DMS 273 (cell line): ENCODE results near the gene DLL1.

Experiments
- DNase-seq: peaks from one replicate; lab custom pipeline; 2025; ENCODE audit not compliant: unreplicated experiment; lab: John Stamatoyannopoulos, UW

The DLL1 gene

GRCh38 chr6:170283212-170284081, 7.4 kb downstream of the DLL1 start:
- no peak for DNase-seq

GRCh38 chr6:170282512-170283158, 8.2 kb downstream of the DLL1 start:
- DNase-seq: no peak

DNA sequence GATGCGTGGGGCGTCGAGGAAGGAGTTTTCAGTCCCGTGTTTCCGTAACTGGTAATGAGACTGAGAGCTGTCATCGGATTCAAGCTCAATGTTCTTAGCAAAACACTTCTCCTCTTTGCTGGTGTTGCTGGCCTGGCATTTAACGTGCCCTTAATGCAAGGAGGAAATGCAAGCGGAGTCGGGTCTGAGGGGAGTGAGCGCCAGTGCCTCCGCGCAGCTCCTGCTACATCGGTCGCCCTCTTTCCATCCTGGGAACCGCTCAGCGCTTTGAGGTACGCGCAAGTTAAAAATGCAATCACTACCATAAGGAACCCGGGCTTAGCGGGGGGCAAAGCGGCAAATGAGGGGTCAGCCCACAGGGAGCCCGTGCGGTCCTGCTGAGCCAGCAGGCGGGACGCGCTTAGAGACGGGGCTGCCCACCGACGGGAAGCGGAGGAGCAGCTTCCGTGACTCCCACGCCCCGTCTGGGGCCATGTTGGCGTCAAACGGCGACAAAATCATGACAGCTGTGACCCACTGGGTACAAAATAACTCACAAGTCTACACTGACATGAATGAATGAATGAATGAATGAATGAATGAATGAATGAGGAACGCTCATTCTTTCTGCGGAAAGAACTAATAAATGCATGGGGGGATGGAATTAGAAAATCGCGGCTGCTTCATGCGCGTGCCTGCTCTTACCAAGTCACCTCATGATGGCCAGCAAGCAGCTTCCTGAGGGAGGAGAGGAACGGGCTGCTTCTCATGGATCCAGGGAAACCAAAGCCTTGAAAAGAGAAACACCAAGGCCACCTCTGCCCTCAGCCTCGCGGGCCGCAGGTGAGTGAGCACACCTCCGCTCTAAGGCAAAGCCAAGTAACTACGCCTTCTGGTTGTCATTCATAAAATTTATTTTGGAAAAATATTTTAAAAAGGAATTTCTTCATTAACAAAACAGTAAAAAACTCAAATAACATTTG, 9.3 kb downstream of the DLL1 start:
- no peak for DNase-seq

GRCh38 chr6:170280689-170281045, 10.2 kb downstream of the DLL1 start:
- no peak for DNase-seq

- DNase-seq: peak; percentile 87
Measured at GRCh38 chr6:170279977-170280688, 10.7 kb downstream of the DLL1 start.

DNA sequence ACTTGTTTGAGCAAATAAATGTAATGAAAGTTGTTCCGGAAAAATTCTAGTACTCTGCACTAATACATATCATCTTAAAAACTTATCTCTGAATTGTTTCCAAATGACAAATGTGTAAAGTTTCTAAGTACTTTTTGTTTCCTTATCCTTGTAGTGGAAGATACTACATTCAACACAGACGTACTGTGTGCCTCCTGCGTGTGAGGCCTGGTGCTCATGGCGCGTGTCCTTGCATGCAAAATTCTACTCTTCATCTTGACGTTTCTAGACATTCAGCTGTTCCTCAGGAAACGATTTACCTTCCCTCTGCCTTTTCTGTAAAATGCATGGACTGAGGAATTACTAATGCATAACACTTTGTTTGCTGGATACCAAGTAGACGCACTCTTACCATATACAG, 11.5 kb downstream of the DLL1 start:
- DNase-seq: no peak

GRCh38 chr6:170278743-170279094, 12.2 kb downstream of the DLL1 start:
- no peak for DNase-seq

DNA sequence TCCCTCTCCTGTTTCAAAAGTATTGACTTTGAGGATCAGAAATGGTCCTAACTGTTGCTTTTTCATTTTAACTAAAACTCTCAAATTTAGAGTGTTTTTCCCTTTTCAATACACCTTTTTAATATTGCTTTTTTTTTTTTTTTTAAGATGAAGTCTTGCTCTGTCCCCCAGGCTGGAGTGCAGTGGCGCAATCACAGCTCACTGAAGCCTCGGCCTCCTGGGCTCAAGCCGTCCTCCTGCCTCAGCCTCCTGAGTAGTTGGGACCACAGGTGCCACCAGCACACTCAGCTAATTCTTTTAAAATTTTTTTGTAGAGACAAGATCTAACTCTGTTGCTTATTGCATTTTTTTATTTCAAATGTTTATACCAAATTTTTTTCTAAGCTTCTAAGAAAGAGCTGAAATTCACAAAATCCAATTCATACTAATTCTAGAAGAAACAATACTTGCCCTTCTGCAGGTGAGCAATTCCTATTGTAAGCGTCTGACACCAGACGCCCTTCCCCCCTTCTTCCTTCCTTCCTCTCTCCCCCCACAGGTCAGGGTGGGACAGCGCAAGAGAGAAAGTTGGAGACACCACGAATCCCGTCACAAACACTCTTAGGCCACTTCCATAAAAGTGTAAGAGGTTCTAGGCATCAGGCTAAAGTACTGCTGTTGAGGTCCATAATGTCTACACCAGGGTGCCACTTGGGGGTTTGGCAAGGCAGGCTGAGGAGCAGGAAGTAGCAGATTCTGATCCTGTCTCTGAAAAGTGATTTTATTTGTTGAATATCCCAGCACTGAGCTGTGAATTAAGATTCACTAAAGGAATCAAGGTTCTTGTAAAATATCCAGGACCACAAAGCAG, 12.8 kb downstream of the DLL1 start:
- no peak for DNase-seq

GRCh38 chr6:170276369-170277057, 14.4 kb downstream of the DLL1 start:
- DNase-seq: no peak

DNA sequence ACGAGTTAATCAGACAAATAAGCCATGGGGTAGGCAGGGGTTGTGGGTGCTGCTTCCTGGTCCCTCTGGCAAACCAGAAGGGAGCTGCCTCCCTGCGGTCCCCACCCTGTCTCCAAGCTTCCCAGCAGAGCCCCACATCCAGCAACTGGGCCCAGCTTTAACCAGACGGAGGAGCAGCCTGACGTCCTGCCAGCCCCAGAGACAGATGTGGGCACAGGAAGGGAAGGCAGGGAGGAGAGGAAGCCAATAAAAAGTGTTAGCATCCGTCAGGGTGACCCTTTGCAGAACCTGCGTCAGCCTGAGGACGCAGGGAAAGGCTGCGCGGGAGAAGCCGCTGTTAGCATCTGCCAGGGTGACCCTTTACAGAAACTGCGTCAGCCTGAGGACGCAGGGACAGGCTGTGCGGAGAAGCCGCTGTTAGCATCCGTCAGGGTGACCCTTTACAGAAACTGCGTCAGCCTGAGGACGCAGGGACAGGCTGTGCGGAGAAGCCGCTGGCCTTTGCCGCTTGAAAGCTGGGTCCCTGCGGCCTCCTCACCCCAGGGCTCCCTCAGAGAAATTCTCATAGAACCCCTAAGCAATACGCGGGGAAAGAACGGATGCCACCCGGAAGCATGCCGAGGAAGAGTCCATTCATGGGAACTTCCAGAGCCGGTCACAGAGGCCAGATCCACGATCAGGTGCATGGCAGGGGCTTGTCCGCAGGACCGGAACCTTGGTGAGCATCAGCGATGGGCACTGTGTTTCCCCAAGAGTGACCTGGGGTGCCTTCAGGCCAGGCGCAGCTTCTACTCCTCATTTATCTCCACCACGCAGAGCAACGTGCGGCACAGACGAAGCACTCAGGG, 15.9 kb downstream of the DLL1 start:
- no peak for DNase-seq

DNA sequence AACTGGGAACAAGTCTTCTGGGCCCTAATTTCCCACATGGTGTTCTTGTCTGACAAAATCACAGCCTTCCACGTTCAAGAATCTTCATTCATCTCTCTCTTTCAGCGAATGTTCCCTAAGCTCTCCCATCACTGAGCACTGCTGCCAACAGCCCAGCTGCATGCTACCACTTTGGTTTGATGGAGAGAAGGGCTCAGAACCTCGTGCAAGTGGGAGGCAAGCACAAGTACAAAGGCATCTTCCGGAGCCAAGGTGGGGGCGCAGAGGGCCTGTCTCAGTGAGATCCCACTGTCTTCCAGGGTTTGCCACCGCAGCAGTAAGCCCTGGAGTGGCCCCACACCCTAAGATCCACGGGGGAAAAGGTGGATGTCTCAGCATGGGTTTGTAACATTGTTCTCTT, 17.2 kb downstream of the DLL1 start:
- DNase-seq: no peak

DNA sequence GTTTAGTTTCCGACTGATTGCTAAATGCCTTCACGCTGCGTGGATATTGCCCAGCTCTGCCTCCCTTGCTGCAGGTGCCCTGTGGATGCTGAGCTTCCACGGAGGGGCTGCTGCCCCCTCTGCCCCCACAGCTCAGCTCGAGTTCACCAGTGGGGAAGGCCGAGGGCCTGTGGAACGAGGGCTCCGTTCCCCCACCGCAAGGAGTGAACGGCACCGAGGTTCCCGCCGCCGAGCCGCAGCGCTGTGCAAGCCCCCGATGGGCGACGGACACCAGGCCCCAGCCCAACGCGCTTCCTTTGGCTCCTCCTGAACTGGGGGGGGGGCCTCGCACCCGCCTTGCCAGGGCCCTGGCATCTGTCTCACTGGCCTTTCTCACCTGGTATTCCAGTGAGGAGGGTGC, 17.7 kb downstream of the DLL1 start:
- DNase-seq: no peak

- DNase-seq: no peak
Measured at GRCh38 chr6:170272341-170273065, 18.4 kb downstream of the DLL1 start.

DNA sequence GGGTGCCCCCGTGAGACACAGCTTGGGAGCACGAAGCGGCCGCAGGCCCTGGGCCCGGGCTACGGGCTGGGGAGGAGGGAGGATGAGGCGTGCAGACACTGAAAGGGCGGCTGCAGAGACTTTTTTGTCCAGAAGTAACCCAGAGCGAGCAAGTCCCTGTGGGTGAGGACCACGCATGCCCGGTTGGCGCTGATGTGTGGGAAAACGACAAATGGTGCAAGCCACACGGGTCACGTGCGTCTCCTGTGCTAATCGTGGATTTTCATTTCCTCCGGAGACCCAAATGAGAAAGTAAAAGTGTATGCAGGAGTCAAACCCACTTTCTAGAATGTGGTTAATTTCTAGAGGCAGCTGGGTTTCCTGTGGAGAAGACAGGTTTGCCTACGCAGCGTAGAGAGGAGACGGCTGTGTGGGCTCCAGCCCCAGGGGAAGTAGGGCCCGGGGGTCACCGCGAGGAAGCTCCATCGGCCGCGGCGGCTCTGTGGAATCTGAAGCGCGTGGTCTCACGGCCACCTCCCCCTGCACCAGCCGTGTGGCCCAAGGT, 19.0 kb downstream of the DLL1 start:
- DNase-seq: no peak

GRCh38 chr6:170270984-170271593, 19.8 kb downstream of the DLL1 start:
- no peak for DNase-seq

DNA sequence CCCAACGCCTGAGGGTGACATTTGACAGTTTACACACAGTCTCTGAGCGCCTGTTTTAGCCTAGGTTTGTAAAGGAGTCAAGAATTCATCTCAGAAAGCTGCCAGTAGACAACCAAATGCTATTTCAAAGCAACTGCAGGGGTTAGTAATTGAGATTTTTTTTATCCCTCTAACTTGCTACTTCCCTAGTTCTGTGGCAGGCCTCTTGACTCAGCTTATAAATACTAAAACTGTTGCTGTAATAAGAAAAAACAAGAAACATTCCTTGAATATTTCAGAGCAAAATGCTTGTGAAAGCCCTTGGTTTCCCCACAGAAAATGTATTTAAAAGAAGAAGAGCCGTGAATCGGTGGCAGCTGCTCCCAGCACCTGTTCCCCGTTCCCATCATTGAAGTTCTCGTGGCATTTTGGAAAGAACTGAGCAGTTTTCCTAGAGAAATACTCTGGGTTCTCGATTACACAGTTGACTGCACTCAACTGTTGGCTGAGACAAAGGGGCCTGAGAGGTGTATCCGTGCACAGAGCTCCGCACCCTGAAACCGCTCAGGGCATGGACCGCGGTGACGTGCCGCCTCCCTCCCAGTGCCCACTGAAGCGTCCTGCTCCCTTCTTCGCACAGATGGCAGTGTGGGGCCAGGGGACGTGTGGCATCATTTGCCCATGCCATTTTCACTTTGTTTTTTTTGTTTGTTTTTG, 20.9 kb downstream of the DLL1 start:
- peak; percentile 23 for DNase-seq
